Kidney (tissue), 14 donors: Measurements from ENCODE around the gene LIPC. TPM values are rescaled to one million over a fixed set of nuclear protein-coding genes. Genes with fewer than 3 reads are reported as not detected.

Experiments
- DNase-seq, 5 donors: peaks; one replicate each; pipeline ENCODE4 v3.0.0-alpha.2; 2013 to 2020
- FAIRE-seq: peaks from 2 replicates; lab custom pipeline; 2012; peaks lifted over from hg19 to GRCh38; lab: Jason Lieb, UNC
- H3K27ac ChIP-seq, 2 donors: one replicate each; pipeline ENCODE4 v1.7.0; 2013; ENCODE audit warnings: low read depth in 2 of 2, low read length in 2 of 2, inconsistent platforms in 1 of 2
- H3K27me3 ChIP-seq: one replicate; pipeline ENCODE4 v1.7.1; 2013; ENCODE audit warnings: low read length, inconsistent platforms; ENCODE audit not compliant: control insufficient read depth, insufficient read depth
- H3K36me3 ChIP-seq, 3 donors: one replicate each; pipeline versions ENCODE4 v1.7.0 to v1.7.1; 2013; ENCODE audit warnings: low read length in 3 of 3, control low read depth in 1 of 3, inconsistent platforms in 1 of 3; ENCODE audit not compliant: insufficient read depth in 3 of 3, control insufficient read depth in 2 of 3
- H3K4me1 ChIP-seq, 3 donors: one replicate each; pipeline versions ENCODE4 v1.7.0 to v1.7.1; 2013; ENCODE audit warnings: low read length in 3 of 3, inconsistent platforms in 1 of 3, low read depth in 1 of 3; ENCODE audit not compliant: control insufficient read depth in 2 of 3, insufficient read depth in 2 of 3
- H3K4me3 ChIP-seq, 3 donors: one replicate each; pipeline versions ENCODE4 v1.7.0 to v1.8.1; 2013; ENCODE audit warnings: low read length in 3 of 3, control low read depth in 1 of 3, inconsistent platforms in 1 of 3
- H3K9ac ChIP-seq, 3 donors: one replicate each; pipeline versions ENCODE4 v1.7.0 to v1.7.1; 2013; ENCODE audit warnings: low read length in 3 of 3, control low read depth in 1 of 3, inconsistent platforms in 1 of 3
- H3K9me3 ChIP-seq, 3 donors: one replicate each; pipeline versions ENCODE4 v1.7.0 to v1.7.1; 2013; ENCODE audit warnings: low read length in 3 of 3, control low read depth in 1 of 3, inconsistent platforms in 1 of 3; ENCODE audit not compliant: control insufficient read depth in 2 of 3, insufficient read depth in 1 of 3
- CTCF ChIP-seq: IDR thresholded peaks from 3 replicates; pipeline ENCODE4 v1.5.1; 2012; ENCODE audit warnings: mild to moderate bottlenecking, moderate library complexity, borderline replicate concordance; ENCODE audit not compliant: insufficient read depth; ENCODE audit errors: extremely low read depth
- intact Hi-C: fragments of 100-400 bp; cut with DNase I; formaldehyde crosslinking; loops from one replicate; pipeline ENCODE4 v1.11.1; 2022
- polyA plus RNA-seq: library from polyadenylated mRNA; stranded (reverse); fragments of 350-450 nt; fragmentation: Illumina TruSeq; extraction: RNeasy Lipid Tissue Mini Kit (QIAGEN cat#74804); gene quantifications from one replicate; pipeline ENCODE4 v1.2.3, GENCODE V29; 2014; ENCODE audit warnings: low read depth, low replicate concordance; ENCODE audit not compliant: insufficient read depth
- total RNA-seq: library from RNA; stranded (reverse); fragmentation: NEBNext Ultra II Directional; extraction: Animal tissue kit (Norgen Biotek cat#: 25700); gene quantifications from one replicate; pipeline ENCODE4 v1.2.1, GENCODE V29; 2021
- donor health status: control.
- donor health status: control.
- donor health status: control.
- donor health status: control.
- donor health status: control.
- donor health status: DM: yes; HTN: yes; CAD: no.
- donor health status: Normal renal cell carcinoma (clear cell type).

The LIPC gene
- total and polyA plus RNA-seq, 2 donors from 2014 or later, result 9.9 to 21.6 TPM

GRCh38 chr15:58486564-58486963, 54.8 kb downstream of the LIPC start:
- DNase-seq (no peak), FAIRE-seq (no peak)
- Histone ChIP-seq H3K27me3 (no peaks in the 10 kb centered on the region), H3K4me3 (no peak overlapping the region), H3K9ac (no peak overlapping the region), H3K36me3 (no peaks in the 10 kb centered on the region), H3K9me3 (peaks cover 0 to 4% (median 0%) of the 10 kb centered on the region in 3 donors), H3K4me1 (no peaks in the 10 kb centered on the region), H3K27ac (peak overlapping the region in 1 of 2 donors; percentile 35)
- no peak for TF ChIP-seq CTCF
- intact Hi-C loops, result no loop called here

- H3K4me3 ChIP-seq, result no peak overlapping the region
- TF ChIP-seq CTCF, result no peak
- peak overlapping the region in 1 of 2 donors; percentile 35 for H3K27ac ChIP-seq
- no peaks in the 10 kb centered on the region for H3K27me3 ChIP-seq
- FAIRE-seq (no peak), DNase-seq (no peak)
- H3K9me3 ChIP-seq, result peaks cover 0 to 4% (median 0%) of the 10 kb centered on the region in 3 donors
- no peak overlapping the region for H3K9ac ChIP-seq
- no peaks in the 10 kb centered on the region for H3K36me3 ChIP-seq
- H3K4me1 ChIP-seq, result no peaks in the 10 kb centered on the region
- intact Hi-C loops, result no loop called here
Measured at GRCh38 chr15:58487041-58487723, 55.4 kb downstream of the LIPC start.

DNA sequence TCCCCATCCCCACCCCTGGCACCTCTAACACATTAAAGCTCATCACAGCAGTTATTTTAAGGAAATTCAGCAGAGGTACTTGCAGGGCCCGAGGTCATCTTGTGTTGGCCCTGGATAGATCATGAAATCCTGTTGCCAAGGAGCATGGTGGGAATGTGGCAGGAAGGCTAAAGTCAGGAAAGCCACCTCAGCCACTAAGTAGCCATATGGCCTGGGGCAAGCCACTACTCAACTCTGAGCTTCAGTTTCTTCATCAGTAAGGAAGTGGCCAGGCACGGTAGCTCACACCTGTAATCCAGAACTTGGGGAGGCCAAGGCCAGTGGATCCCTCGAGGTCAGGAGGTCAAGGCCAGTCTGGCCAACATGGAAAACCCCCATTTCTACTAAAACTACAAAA, 55.9 kb downstream of the LIPC start:
- Histone ChIP-seq H3K4me1 (no peaks in the 10 kb centered on the region), H3K27ac (no peak overlapping the region), H3K4me3 (no peak overlapping the region), H3K9ac (no peak overlapping the region), H3K27me3 (no peaks in the 10 kb centered on the region), H3K36me3 (no peaks in the 10 kb centered on the region), H3K9me3 (peaks cover 0 to 4% (median 0%) of the 10 kb centered on the region in 3 donors)
- FAIRE-seq (no peak), DNase-seq (no peak)
- TF ChIP-seq CTCF, result no peak
- intact Hi-C loops, result no loop called here
